H1 (cell line): Measurements from ENCODE around the gene CAPN14. TPM values are rescaled to one million over a fixed set of nuclear protein-coding genes. Genes with fewer than 3 reads are reported as not detected.
A peak's percentile ranks its signal among the peaks of the same experiment; 100 is the strongest.

Experiments used
- CTCF ChIA-PET: fragments of 300-600 bp; sonication (Branson Sonifier 250); formaldehyde crosslinking; loops from one replicate; lab custom pipeline; 2021; ENCODE audit not compliant: partially characterized antibody; lab: Charles Lee
- POLR2A ChIA-PET: fragments of 300-600 bp; sonication (Branson Sonifier 250); formaldehyde crosslinking; loops from one replicate; lab custom pipeline; 2021; ENCODE audit warnings: inconsistent platforms; ENCODE audit not compliant: partially characterized antibody; lab: Charles Lee
- DNase-seq, 2 experiments: peaks; one replicate each; pipeline versions ENCODE4 v3.0.0 to v3.0.0-alpha.2; 2010 to 2022; ENCODE audit warnings: low spot score in 2 of 2, low read depth in 1 of 2, mixed read lengths in 1 of 2
- FAIRE-seq: peaks from 2 replicates; lab custom pipeline; 2011; peaks lifted over from hg19 to GRCh38; lab: Jason Lieb, UNC
- H2AFZ ChIP-seq: 2 replicates; pipeline ENCODE4 v1.8.1; 2012; ENCODE audit warnings: low read length, inconsistent platforms
- H2AK5ac ChIP-seq: 2 replicates; pipeline ENCODE4 v1.6.1; 2013; ENCODE audit warnings: low read depth, low read length
- H2BK120ac ChIP-seq: replicated peaks from 2 replicates; pipeline ENCODE3; 2013; ENCODE audit warnings: low read depth, low read length, inconsistent platforms
- H2BK12ac ChIP-seq: 2 replicates; pipeline ENCODE4 v1.6.1; 2013; ENCODE audit warnings: low read depth, low read length
- H2BK15ac ChIP-seq: 2 replicates; pipeline ENCODE4 v1.6.1; 2013; ENCODE audit warnings: low read length
- H2BK20ac ChIP-seq: 2 replicates; pipeline ENCODE4 v1.6.1; 2013; ENCODE audit warnings: low read length
- H2BK5ac ChIP-seq: 2 replicates; pipeline ENCODE4 v1.6.1; 2013; ENCODE audit warnings: low read depth, low read length
- H3K14ac ChIP-seq: 2 replicates; pipeline ENCODE4 v1.6.1; 2013; ENCODE audit warnings: inconsistent platforms; ENCODE audit not compliant: insufficient read length
- H3K18ac ChIP-seq: 2 replicates; pipeline ENCODE4 v1.6.1; 2013; ENCODE audit warnings: low read length; ENCODE audit errors: extremely low read depth
- H3K23ac ChIP-seq: 2 replicates; pipeline ENCODE4 v1.6.1; 2013; ENCODE audit warnings: inconsistent platforms; ENCODE audit not compliant: insufficient read length
- H3K23me2 ChIP-seq: 2 replicates; pipeline ENCODE4 v1.6.1; 2013; ENCODE audit warnings: low read depth, low read length
- H3K27ac ChIP-seq: 2 replicates; pipeline ENCODE4 v1.6.1; 2011; ENCODE audit warnings: low read depth, low read length, inconsistent platforms
- H3K27me3 ChIP-seq, 4 experiments: replicated peaks in 1 of 4; 1 replicate in 1 of 4; 2 replicates in 3 of 4; pipeline versions ENCODE4 v1.6.1 to v1.8.1; 2011 to 2013; ENCODE audit warnings: low read length in 3 of 4, mild to moderate bottlenecking in 3 of 4, inconsistent platforms in 2 of 4, mixed read lengths in 2 of 4, moderate library complexity in 1 of 4; ENCODE audit not compliant: control insufficient read depth in 3 of 4, insufficient read depth in 3 of 4; ENCODE audit errors: extremely low read depth in 1 of 4
- H3K36me3 ChIP-seq, 4 experiments: 2 replicates each; pipeline versions ENCODE4 v1.6.1 to v1.8.1; 2011 to 2013; ENCODE audit warnings: mild to moderate bottlenecking in 4 of 4, low read length in 3 of 4, moderate library complexity in 2 of 4, control low read depth in 1 of 4, inconsistent platforms in 1 of 4; ENCODE audit not compliant: insufficient read depth in 4 of 4, control insufficient read depth in 2 of 4
- H3K4ac ChIP-seq: replicated peaks from 2 replicates; pipeline ENCODE3; 2013; ENCODE audit warnings: low read length, low read depth, mixed read lengths, inconsistent platforms; ENCODE audit not compliant: insufficient read length
- H3K4me1 ChIP-seq, 4 experiments: replicated peaks in 1 of 4; 1 replicate in 1 of 4; 2 replicates in 3 of 4; pipeline versions ENCODE4 v1.6.1 to v1.8.1; 2011 to 2013; ENCODE audit warnings: low read length in 3 of 4, inconsistent platforms in 2 of 4, mixed read lengths in 1 of 4; ENCODE audit not compliant: insufficient read depth in 4 of 4, control insufficient read depth in 3 of 4
- H3K4me2 ChIP-seq, 2 experiments: 2 replicates each; pipeline versions ENCODE4 v1.6.1 to v1.8.1; 2011 to 2013; ENCODE audit warnings: low read depth in 2 of 2, low read length in 2 of 2, control low read depth in 1 of 2, inconsistent platforms in 1 of 2, mild to moderate bottlenecking in 1 of 2; ENCODE audit not compliant: insufficient read depth in 1 of 2
- H3K4me3 ChIP-seq, 4 experiments: fragments of 200-600, 300-600 bp in 1 of 4; sonication (generic), shearing (Covaris generic), sonication (Bioruptor Twin) in 1 of 4; 2 replicates each; pipeline versions ENCODE4 v1.5.1 to v1.8.1; 2011 to 2016; ENCODE audit warnings: low read length in 4 of 4, low read depth in 3 of 4, control low read depth in 2 of 4, inconsistent platforms in 2 of 4, mild to moderate bottlenecking in 2 of 4, mixed read lengths in 1 of 4, moderate library complexity in 1 of 4; ENCODE audit not compliant: insufficient read depth in 2 of 4; ENCODE audit errors: extremely low read depth in 1 of 4
- H3K56ac ChIP-seq: replicated peaks from 2 replicates; pipeline ENCODE3; 2013; ENCODE audit warnings: low read depth, mild to moderate bottlenecking, mixed read lengths, low read length, inconsistent platforms; ENCODE audit not compliant: insufficient read length
- H3K79me1 ChIP-seq: 2 replicates; pipeline ENCODE4 v1.6.1; 2013; ENCODE audit warnings: low read depth, low read length, control low read depth
- H3K79me2 ChIP-seq, 2 experiments: 2 replicates each; pipeline versions ENCODE4 v1.6.1 to v1.8.1; 2012 to 2013; ENCODE audit warnings: low read length in 2 of 2, mild to moderate bottlenecking in 2 of 2, inconsistent platforms in 1 of 2; ENCODE audit not compliant: insufficient read depth in 2 of 2, control insufficient read depth in 1 of 2
- H3K9ac ChIP-seq, 4 experiments: replicated peaks in 1 of 4; 1 replicate in 1 of 4; 2 replicates in 3 of 4; pipeline versions ENCODE4 v1.6.1 to v1.8.1; 2011 to 2013; ENCODE audit warnings: low read depth in 3 of 4, low read length in 3 of 4, control low read depth in 2 of 4, mild to moderate bottlenecking in 2 of 4, moderate library complexity in 2 of 4, inconsistent platforms in 1 of 4; ENCODE audit errors: extremely low read depth in 1 of 4
- H3K9me3 ChIP-seq, 2 experiments: 2 replicates each; pipeline versions ENCODE4 v1.6.1 to v1.8.1; 2012 to 2013; ENCODE audit warnings: mild to moderate bottlenecking in 2 of 2, moderate library complexity in 2 of 2, control low read depth in 1 of 2, inconsistent platforms in 1 of 2, low read depth in 1 of 2, low read length in 1 of 2, mixed read lengths in 1 of 2; ENCODE audit not compliant: insufficient read depth in 2 of 2
- H4K20me1 ChIP-seq, 2 experiments: replicated peaks in 1 of 2; 2 replicates each; pipeline versions ENCODE3 to v1.8.1; 2011 to 2013; ENCODE audit warnings: inconsistent platforms in 2 of 2, low read length in 2 of 2, mild to moderate bottlenecking in 1 of 2; ENCODE audit not compliant: insufficient read depth in 2 of 2, control insufficient read depth in 1 of 2
- H4K5ac ChIP-seq: 2 replicates; pipeline ENCODE4 v1.6.1; 2013; ENCODE audit warnings: low read length, low read depth, mixed read lengths, inconsistent platforms; ENCODE audit not compliant: insufficient read length
- H4K8ac ChIP-seq: 2 replicates; pipeline ENCODE4 v1.8.0; 2013; ENCODE audit warnings: mild to moderate bottlenecking, moderate library complexity, low read length, inconsistent platforms; ENCODE audit not compliant: insufficient read depth; ENCODE audit errors: extremely low read depth
- H4K91ac ChIP-seq: replicated peaks from 2 replicates; pipeline ENCODE3; 2013; ENCODE audit warnings: low read length, mixed read lengths, inconsistent platforms; ENCODE audit not compliant: insufficient read length
- ATF3 ChIP-seq: IDR thresholded peaks from 2 replicates; pipeline ENCODE4 v1.6.1; 2011; ENCODE audit warnings: low read depth, mild to moderate bottlenecking, low read length; ENCODE audit not compliant: insufficient read depth
- CHD1 ChIP-seq: IDR thresholded peaks from 2 replicates; pipeline ENCODE4 v1.6.1; 2012; ENCODE audit warnings: low read depth, low read length, improper control_type of control experiment
- CHD2 ChIP-seq: IDR thresholded peaks from 2 replicates; pipeline ENCODE4 v1.6.1; 2012; ENCODE audit warnings: low read length, improper control_type of control experiment
- CREB1 ChIP-seq: IDR thresholded peaks from 2 replicates; pipeline ENCODE4 v1.6.1; 2012; ENCODE audit warnings: inconsistent platforms
- GABPA ChIP-seq: IDR thresholded peaks from 2 replicates; pipeline ENCODE4 v1.6.1; 2011; ENCODE audit warnings: mild to moderate bottlenecking, low read length, moderate library complexity, borderline replicate concordance; ENCODE audit not compliant: insufficient read depth
- JUND ChIP-seq: IDR thresholded peaks from 2 replicates; pipeline ENCODE4 v1.6.1; 2011; ENCODE audit warnings: mild to moderate bottlenecking, improper control_type of control experiment, low read length
- KDM1A ChIP-seq: fragments of 200-600, 300-600 bp; sonication (generic); IDR thresholded peaks from 2 replicates; pipeline ENCODE4 v1.7.1; 2016; ENCODE audit warnings: mild to moderate bottlenecking, low read length, borderline replicate concordance
- POLR2A ChIP-seq, 2 experiments: IDR thresholded peaks; 1 replicate in 1 of 2; 2 replicates in 1 of 2; pipeline ENCODE4 v1.6.1; 2011; ENCODE audit warnings: low read depth in 2 of 2, low read length in 2 of 2, mild to moderate bottlenecking in 2 of 2; ENCODE audit errors: control extremely low read depth in 1 of 2
- POLR2AphosphoS5 ChIP-seq: IDR thresholded peaks from 2 replicates; pipeline ENCODE4 v1.6.1; 2011; ENCODE audit warnings: low read depth, low read length
- RFX5 ChIP-seq: IDR thresholded peaks from 2 replicates; pipeline ENCODE4 v1.6.1; 2011; ENCODE audit warnings: low read depth, low read length, improper control_type of control experiment, borderline replicate concordance
- SRF ChIP-seq: IDR thresholded peaks from 2 replicates; pipeline ENCODE4 v1.6.1; 2011; ENCODE audit warnings: mild to moderate bottlenecking, low read depth, low read length, moderate library complexity
- WGBS, 2 experiments: shearing (Covaris generic) in 1 of 2; methylation state at CpG; one replicate each; pipeline versions ENCODE4 v1.1.6 to v1.1.7; 2013 to 2015; ENCODE audit warnings: low lambda C conversion rate in 2 of 2, mixed read lengths in 2 of 2, inconsistent platforms in 1 of 2, low coverage in 1 of 2, missing lambda C conversion rate in 1 of 2; ENCODE audit not compliant: insufficient replicate concordance in 2 of 2, insufficient coverage in 1 of 2, insufficient read length in 1 of 2; ENCODE audit errors: extremely low coverage in 1 of 2, missing lambda C conversion rate in 1 of 2; 5-methylcytosine and 5-hydroxymethylcytosine counted together
- polyA plus RNA-seq, 7 experiments: library from polyadenylated mRNA; depleted of rRNA in 3 of 7; stranded (reverse) in 5 of 7; unstranded in 2 of 7; fragments of >200 nt in 5 of 7; fragments of 200-250 nt in 2 of 7; gene quantifications; 1 replicate in 5 of 7; 2 replicates in 1 of 7; 4 replicates in 1 of 7; pipeline versions ENCODE4 v1.2.1 to v1.2.3, GENCODE V29; 2011 to 2013; ENCODE audit warnings: missing spikeins in 2 of 7, mixed read lengths in 2 of 7
- total RNA-seq: library from RNA; stranded (reverse); fragmentation: NEBNext Ultra II Directional; extraction: Animal tissue kit (Norgen Biotek cat#: 25700); gene quantifications from 2 replicates; pipeline ENCODE4 v1.2.1, GENCODE V29; 2021
- TF ChIP-seq, protein P1 (sequence below): IDR thresholded peaks from 2 replicates; pipeline ENCODE4 v1.6.1; 2011; ENCODE audit warnings: low read length, improper control_type of control experiment

The CAPN14 gene
- total and polyA plus RNA-seq, 2 of the 8 experiments (the other 6 are each of a cell fraction or from before 2014, with no cell fraction given) = 0.07 TPM; not detected in 1

DNA sequence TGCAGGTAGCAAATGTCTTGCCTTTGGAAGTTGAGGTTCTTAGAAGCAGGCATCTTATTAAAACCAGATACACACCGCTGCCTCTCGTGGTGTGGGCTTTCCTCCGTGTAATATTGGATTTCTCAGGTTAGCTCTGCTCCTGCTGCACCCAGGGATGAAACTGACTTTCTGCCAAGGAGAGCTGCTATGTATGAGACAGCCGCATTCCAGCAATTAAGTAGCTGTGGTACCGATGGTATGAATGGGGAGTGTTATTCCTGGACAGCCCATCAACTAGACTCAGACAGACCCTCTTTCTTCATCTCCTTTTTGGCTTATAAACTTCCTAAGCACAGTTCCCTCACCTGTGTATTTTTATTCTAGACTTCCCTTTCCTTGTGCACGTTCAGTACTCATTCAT is 9.8 kb upstream of the CAPN14 start:
- Histone ChIP-seq H3K9me3 (no peaks in the 10 kb centered on the region), H3K14ac (no peak overlapping the region), H3K79me1 (no peaks in the 10 kb centered on the region), H2BK15ac (no peak overlapping the region), H3K4me3 (no peak overlapping the region), H3K56ac (no peak overlapping the region), H4K91ac (no peak overlapping the region), H3K4me2 (no peak overlapping the region), H3K79me2 (no peaks in the 10 kb centered on the region), H2BK5ac (no peak overlapping the region), H3K36me3 (no peaks in the 10 kb centered on the region), H2AFZ (no peak overlapping the region), H4K20me1 (no peaks in the 10 kb centered on the region), H2BK120ac (no peak overlapping the region), H3K27me3 (no peaks in the 10 kb centered on the region), H4K8ac (no peak overlapping the region), H2AK5ac (no peak overlapping the region), H2BK12ac (no peak overlapping the region), H3K23ac (no peak overlapping the region), H3K23me2 (no peaks in the 10 kb centered on the region), H3K18ac (no peak overlapping the region), H3K27ac (no peak overlapping the region), H3K4me1 (no peaks in the 10 kb centered on the region), H3K9ac (no peak overlapping the region), H2BK20ac (no peak overlapping the region), H3K4ac (no peak overlapping the region), H4K5ac (no peak overlapping the region)
- DNase-seq (peak in 1 of 2 experiments; percentile 22), FAIRE-seq (no peak)
- CTCF ChIA-PET = interaction anchor here (0.9 to 2.1 kb wide), 8 partner anchors 13 to 189 kb away, joined by 3 to 8 read pairs (median 3); no protein-coding TSS in a partner anchor
- POLR2A ChIA-PET = interaction anchor here (1.3 kb wide), 1 partner anchor 43 kb away, joined by 3 read pairs; no protein-coding TSS in a partner anchor
- 88% methylated on average over 6 of the region's 6 CpGs; no CpG with 5 or more reads in 1 of the 2 experiments for WGBS, 2 experiments
- TF ChIP-seq SRF (no peak), POLR2AphosphoS5 (no peak), KDM1A (no peak), CHD1 (no peak), JUND (no peak), CREB1 (no peak), ATF3 (no peak), RFX5 (no peak), GABPA (no peak), CHD2 (no peak), POLR2A (IDR thresholded peaks at IDR 0.05; ENCODE audit: control extremely low read depth in 1 of 2, low read depth in 2 of 2, low read length in 2 of 2) (no peak)
- TF ChIP-seq, protein P1, sequence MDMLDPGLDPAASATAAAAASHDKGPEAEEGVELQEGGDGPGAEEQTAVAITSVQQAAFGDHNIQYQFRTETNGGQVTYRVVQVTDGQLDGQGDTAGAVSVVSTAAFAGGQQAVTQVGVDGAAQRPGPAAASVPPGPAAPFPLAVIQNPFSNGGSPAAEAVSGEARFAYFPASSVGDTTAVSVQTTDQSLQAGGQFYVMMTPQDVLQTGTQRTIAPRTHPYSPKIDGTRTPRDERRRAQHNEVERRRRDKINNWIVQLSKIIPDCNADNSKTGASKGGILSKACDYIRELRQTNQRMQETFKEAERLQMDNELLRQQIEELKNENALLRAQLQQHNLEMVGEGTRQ = no peak
